HepG2 (cell line): ENCODE results near the gene TRIM7. TPM values are rescaled to one million over a fixed set of nuclear protein-coding genes. Genes with fewer than 3 reads are reported as not detected.

ENCODE experiments used
- ATM ChIP-seq: fragments of 450-650 bp; IDR thresholded peaks from 2 replicates; pipeline ENCODE4 v1.7.1; 2017; ENCODE audit warnings: mild to moderate bottlenecking, borderline replicate concordance
- CBX2 ChIP-seq, 2 experiments: fragments of 200-600 bp in 1 of 2; sonication (generic); formaldehyde crosslinking in 1 of 2; IDR thresholded peaks; 2 replicates each; pipeline versions ENCODE4 v1.7.0 to v1.8.1; 2018 to 2022; ENCODE audit warnings: low read depth in 2 of 2, low read length in 1 of 2, mild to moderate bottlenecking in 1 of 2, missing genetic modification reagents in 1 of 2
- EHMT2 ChIP-seq: fragments of 200-600 bp; sonication (generic); IDR thresholded peaks from 2 replicates; pipeline ENCODE4 v1.7.0; 2017; ENCODE audit warnings: antibody characterized with exemption, low read depth, low read length, borderline replicate concordance
- ETV5 ChIP-seq: IDR thresholded peaks from 2 replicates; pipeline ENCODE4 v1.6.1; 2018; ENCODE audit warnings: missing biosample characterization, missing genetic modification reagents, inconsistent platforms, borderline replicate concordance
- IKZF5 ChIP-seq: IDR thresholded peaks from 2 replicates; pipeline ENCODE4 v1.6.1; 2018; ENCODE audit warnings: missing genetic modification reagents, mild to moderate bottlenecking, missing compliant biosample characterization
- MEF2D ChIP-seq: sonication (generic); formaldehyde crosslinking; IDR thresholded peaks from 2 replicates; pipeline ENCODE4 v1.5.1; 2020; ENCODE audit warnings: mild to moderate bottlenecking, missing genetic modification reagents
- MTA1 ChIP-seq: sonication (generic); formaldehyde crosslinking; IDR thresholded peaks from 2 replicates; pipeline ENCODE4 v1.4.0; 2020; ENCODE audit warnings: missing genetic modification reagents, mild to moderate bottlenecking, borderline replicate concordance
- MZF1 ChIP-seq: sonication (generic); formaldehyde crosslinking; IDR thresholded peaks from 2 replicates; pipeline ENCODE4 v1.8.1; 2023; ENCODE audit warnings: mild to moderate bottlenecking, missing genetic modification reagents, borderline replicate concordance
- NBN ChIP-seq: fragments of 450-650 bp; conservative IDR thresholded peaks from 2 replicates; pipeline ENCODE4 v1.6.1; 2017
- NCOA2 ChIP-seq: sonication (generic); formaldehyde crosslinking; IDR thresholded peaks from 2 replicates; pipeline ENCODE4 v1.8.0; 2022; ENCODE audit warnings: inconsistent platforms
- NR1H2 ChIP-seq: sonication (generic); formaldehyde crosslinking; IDR thresholded peaks from 2 replicates; pipeline ENCODE4 v1.8.1; 2022; ENCODE audit warnings: low read depth, missing genetic modification reagents, borderline replicate concordance
- PAWR ChIP-seq: sonication (generic); formaldehyde crosslinking; IDR thresholded peaks from 2 replicates; pipeline ENCODE4 v1.4.0; 2020; ENCODE audit warnings: missing genetic modification reagents, mild to moderate bottlenecking, borderline replicate concordance
- SATB2 ChIP-seq: sonication (generic); formaldehyde crosslinking; IDR thresholded peaks from 2 replicates; pipeline ENCODE4 v1.5.0; 2020; ENCODE audit warnings: missing genetic modification reagents
- SP4 ChIP-seq: sonication (generic); formaldehyde crosslinking; IDR thresholded peaks from 2 replicates; pipeline ENCODE4 v1.8.1; 2023; ENCODE audit warnings: mild to moderate bottlenecking, missing genetic modification reagents
- UBTF ChIP-seq: sonication (generic); formaldehyde crosslinking; IDR thresholded peaks from 2 replicates; pipeline ENCODE4 v1.4.0; 2020; ENCODE audit warnings: mild to moderate bottlenecking, missing genetic modification reagents
- ZNF136 ChIP-seq: sonication (generic); formaldehyde crosslinking; IDR thresholded peaks from 2 replicates; pipeline ENCODE4 v1.8.1; 2022; ENCODE audit warnings: low read depth, mild to moderate bottlenecking, moderate library complexity, missing genetic modification reagents
- ZNF431 ChIP-seq: sonication (generic); formaldehyde crosslinking; IDR thresholded peaks from 2 replicates; pipeline ENCODE4 v1.9.0; 2022; ENCODE audit warnings: missing genetic modification reagents, low read depth, mild to moderate bottlenecking, borderline replicate concordance
- ZNF816 ChIP-seq: sonication (generic); formaldehyde crosslinking; IDR thresholded peaks from 2 replicates; pipeline ENCODE4 v1.8.0; 2022; ENCODE audit warnings: missing genetic modification reagents, mild to moderate bottlenecking, borderline replicate concordance
- polyA plus RNA-seq, 8 experiments: library from polyadenylated mRNA; depleted of rRNA in 3 of 8; stranded (reverse) in 7 of 8; unstranded in 1 of 8; fragments of >200 nt; fragmentation: Illumina TruSeq in 4 of 8; extraction: Trizol in 4 of 8; gene quantifications; 2 replicates each; pipeline versions ENCODE4 v1.2.1 to v1.2.3, GENCODE V29; 2011 to 2016; ENCODE audit warnings: low read depth in 4 of 8, missing spikeins in 1 of 8, mixed read lengths in 1 of 8; ENCODE audit not compliant: insufficient read depth in 1 of 8
- total RNA-seq, 5 experiments: library from RNA; depleted of rRNA; stranded (reverse); fragments of >200 nt; fragmentation: Illumina TruSeq; extraction: Trizol; gene quantifications; 2 replicates each; pipeline ENCODE4 v1.2.3, GENCODE V29; 2016; ENCODE audit warnings: low read depth in 1 of 5
- TF ChIP-seq, protein P1 (sequence below): sonication (generic); formaldehyde crosslinking; IDR thresholded peaks from 2 replicates; pipeline ENCODE4 v1.8.0; 2022; ENCODE audit warnings: mild to moderate bottlenecking, missing genetic modification reagents, moderate library complexity
- TF ChIP-seq, protein P2 (sequence below): sonication (generic); formaldehyde crosslinking; IDR thresholded peaks from 2 replicates; pipeline ENCODE4 v1.4.0; 2020; ENCODE audit warnings: missing genetic modification reagents
- TF ChIP-seq, protein P3 (sequence below): sonication (generic); formaldehyde crosslinking; conservative IDR thresholded peaks from 2 replicates; pipeline ENCODE4 v1.5.0; 2020; ENCODE audit warnings: missing genetic modification reagents

TRIM7 gene
- total and polyA plus RNA-seq, 2 of the 13 experiments (the other 11 are each of a cell fraction or from before 2014, with no cell fraction given), result 0.13 TPM; not detected in 1

DNA sequence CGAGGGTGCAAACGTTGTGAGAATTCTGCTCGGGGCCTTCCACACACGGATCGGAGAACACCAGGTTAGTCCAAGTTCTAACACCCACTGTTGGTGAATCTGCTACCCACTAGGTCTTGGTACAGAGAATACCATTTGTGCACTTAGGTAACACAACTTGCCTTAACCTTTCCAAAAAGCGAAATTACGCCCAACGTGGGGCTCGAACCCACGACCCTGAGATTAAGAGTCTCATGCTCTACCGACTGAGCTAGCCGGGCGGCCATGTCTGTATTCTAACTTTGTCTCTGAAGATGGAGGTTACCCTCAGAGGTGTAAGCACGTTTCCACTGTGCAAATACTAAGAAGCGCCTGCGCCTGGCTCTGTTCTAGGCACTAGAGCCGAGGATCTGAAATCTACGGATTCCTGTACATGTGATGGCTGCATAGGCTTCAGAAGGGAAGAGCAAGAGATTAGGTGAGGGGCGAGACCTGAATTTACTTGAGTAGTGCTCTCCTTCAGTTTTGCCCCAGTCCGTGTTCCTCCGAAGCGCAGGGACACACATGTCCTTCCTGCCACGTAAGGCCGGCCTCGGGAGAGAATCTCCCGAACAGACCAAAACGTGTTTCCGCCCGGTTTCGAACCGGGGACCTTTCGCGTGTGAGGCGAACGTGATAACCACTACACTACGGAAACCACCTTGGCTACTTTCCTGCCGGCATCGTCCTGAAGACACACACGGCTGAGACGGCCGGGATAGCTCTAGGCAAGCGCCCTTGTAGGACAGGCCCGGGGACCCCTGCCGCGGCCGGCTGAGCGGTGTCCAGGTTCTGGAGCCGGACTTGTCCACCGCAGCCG lies 17.0 kb upstream of the TRIM7 start (continued):
- no peak; the same call in 1 of the 2 replicates for TF ChIP-seq MTA1 (CRISPR knock-in tag)
- peak; percentile 58; the same call in 1 of the 2 replicates for TF ChIP-seq SP4 (CRISPR knock-in tag)
- TF ChIP-seq MEF2D (CRISPR knock-in tag), result 0 out of 2 replicates have a peak, but pooled peaks have one; percentile 32
- TF ChIP-seq NR1H2 (CRISPR knock-in tag), result no peak
- TF ChIP-seq NCOA2 (CRISPR knock-in tag), result no peak
- TF ChIP-seq EHMT2, result no peak
- TF ChIP-seq CBX2 (IDR thresholded peaks at IDR 0.05; ENCODE audit: low read depth, low read length), result no peak
- no peak for TF ChIP-seq CBX2 (CRISPR knock-in tag; IDR thresholded peaks at IDR 0.05; ENCODE audit: low read depth)
- TF ChIP-seq, protein P1, sequence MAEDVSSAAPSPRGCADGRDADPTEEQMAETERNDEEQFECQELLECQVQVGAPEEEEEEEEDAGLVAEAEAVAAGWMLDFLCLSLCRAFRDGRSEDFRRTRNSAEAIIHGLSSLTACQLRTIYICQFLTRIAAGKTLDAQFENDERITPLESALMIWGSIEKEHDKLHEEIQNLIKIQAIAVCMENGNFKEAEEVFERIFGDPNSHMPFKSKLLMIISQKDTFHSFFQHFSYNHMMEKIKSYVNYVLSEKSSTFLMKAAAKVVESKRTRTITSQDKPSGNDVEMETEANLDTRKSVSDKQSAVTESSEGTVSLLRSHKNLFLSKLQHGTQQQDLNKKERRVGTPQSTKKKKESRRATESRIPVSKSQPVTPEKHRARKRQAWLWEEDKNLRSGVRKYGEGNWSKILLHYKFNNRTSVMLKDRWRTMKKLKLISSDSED (CRISPR knock-in tag), result no peak
- TF ChIP-seq ZNF816, result peak; percentile 85
- TF ChIP-seq, protein P2, sequence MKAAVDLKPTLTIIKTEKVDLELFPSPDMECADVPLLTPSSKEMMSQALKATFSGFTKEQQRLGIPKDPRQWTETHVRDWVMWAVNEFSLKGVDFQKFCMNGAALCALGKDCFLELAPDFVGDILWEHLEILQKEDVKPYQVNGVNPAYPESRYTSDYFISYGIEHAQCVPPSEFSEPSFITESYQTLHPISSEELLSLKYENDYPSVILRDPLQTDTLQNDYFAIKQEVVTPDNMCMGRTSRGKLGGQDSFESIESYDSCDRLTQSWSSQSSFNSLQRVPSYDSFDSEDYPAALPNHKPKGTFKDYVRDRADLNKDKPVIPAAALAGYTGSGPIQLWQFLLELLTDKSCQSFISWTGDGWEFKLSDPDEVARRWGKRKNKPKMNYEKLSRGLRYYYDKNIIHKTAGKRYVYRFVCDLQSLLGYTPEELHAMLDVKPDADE (CRISPR knock-in tag), result no peak; the same call in 1 of the 2 replicates
- TF ChIP-seq ATM, result no peak
- TF ChIP-seq UBTF (CRISPR knock-in tag), result peak; percentile 93
- peak; percentile 96 for TF ChIP-seq IKZF5 (CRISPR knock-in tag)
- no peak for TF ChIP-seq MZF1
- TF ChIP-seq SATB2 (CRISPR knock-in tag), result 0 out of 2 replicates have a peak, but pooled peaks have one; percentile 43
- peak; percentile 78; the same call in 1 of the 2 replicates for TF ChIP-seq ZNF431 (CRISPR knock-in tag)
- TF ChIP-seq, protein P3, sequence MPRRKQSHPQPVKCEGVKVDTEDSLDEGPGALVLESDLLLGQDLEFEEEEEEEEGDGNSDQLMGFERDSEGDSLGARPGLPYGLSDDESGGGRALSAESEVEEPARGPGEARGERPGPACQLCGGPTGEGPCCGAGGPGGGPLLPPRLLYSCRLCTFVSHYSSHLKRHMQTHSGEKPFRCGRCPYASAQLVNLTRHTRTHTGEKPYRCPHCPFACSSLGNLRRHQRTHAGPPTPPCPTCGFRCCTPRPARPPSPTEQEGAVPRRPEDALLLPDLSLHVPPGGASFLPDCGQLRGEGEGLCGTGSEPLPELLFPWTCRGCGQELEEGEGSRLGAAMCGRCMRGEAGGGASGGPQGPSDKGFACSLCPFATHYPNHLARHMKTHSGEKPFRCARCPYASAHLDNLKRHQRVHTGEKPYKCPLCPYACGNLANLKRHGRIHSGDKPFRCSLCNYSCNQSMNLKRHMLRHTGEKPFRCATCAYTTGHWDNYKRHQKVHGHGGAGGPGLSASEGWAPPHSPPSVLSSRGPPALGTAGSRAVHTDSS, result 0 out of 2 replicates have a peak, but pooled peaks have one; percentile 69
- TF ChIP-seq ZNF136 (CRISPR knock-in tag), result peak; percentile 93; the same call in 1 of the 2 replicates
- TF ChIP-seq NBN, result no peak
- TF ChIP-seq PAWR, result no peak
- TF ChIP-seq ETV5 (CRISPR knock-in tag), result peak; percentile 74; the same call in 1 of the 2 replicates
